ENCODE results near the gene KLHL18. TPM values are rescaled to one million over a fixed set of nuclear protein-coding genes. Genes with fewer than 3 reads are reported as not detected.
"Not testable (repeated sequence)": the region's sequence is repeated elsewhere in the genome, so short reads cannot be mapped to it uniquely, and the experiment has no call there.

KLHL18 gene
- total RNA-seq, 1 experiment from 2014 or later = 28.6 TPM

DNA sequence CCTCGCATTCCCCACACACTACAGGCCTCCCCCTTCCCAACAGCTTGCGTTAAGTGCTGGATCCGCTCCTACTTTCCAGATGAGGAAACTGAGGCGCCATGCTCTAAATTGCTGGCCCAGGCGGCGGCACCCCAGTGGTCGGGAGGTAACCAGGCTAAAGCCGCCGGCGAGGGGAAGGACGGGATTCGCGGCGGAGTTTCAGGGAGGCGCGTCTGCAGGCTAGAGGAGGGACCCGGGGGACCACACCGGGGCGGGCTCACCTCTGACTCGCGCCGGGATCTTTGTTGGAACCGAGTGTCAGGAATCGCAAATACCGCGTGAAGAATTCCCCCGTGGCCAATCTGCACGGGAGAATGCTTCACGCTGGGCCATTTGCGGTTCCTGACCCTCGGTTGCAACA lies 73.5 kb downstream of the KLHL18 start:
- H4K20me1 ChIP-seq (ENCODE audit: low read length) = no peaks in the 10 kb centered on the region
- BruUV-seq (replicated peaks) = no TSS peak
- POLR2A ChIA-PET (ENCODE audit: unreplicated experiment) = no interaction called here

DNA sequence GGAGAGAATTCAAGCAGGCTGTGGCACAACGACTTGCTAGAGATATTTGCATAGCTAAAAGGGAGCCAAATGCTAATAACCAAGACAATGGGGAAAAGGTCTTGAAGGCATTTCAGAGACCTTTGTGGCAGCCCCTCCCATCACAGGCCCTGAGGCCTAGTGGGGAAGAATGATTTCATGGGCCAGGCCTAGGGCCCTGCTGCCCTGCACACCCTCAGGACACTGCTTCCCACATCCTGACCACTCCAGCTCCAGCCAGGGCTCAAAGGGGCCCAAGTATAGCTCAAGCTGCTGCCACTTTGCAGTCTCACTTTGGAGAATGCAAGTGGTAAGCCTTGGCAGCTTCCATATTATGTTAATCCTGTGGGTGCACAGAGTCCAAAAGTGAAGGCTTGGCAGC lies 76.6 kb downstream of the KLHL18 start:
- H3F3A ChIP-seq (ENCODE audit: low read length, unreplicated experiment) = peaks cover 7% of the 10 kb centered on the region
- H3K9me2 ChIP-seq (replicated peaks; ENCODE audit: low read length) = no peaks in the 10 kb centered on the region
- peaks cover 5% of the 10 kb centered on the region; the same call in 1 of the 2 replicates for H3K36me3 ChIP-seq (ENCODE audit: low read depth, low read length)
- no peaks in the 10 kb centered on the region for H4K20me1 ChIP-seq (ENCODE audit: low read length)
- intact Hi-C loops (cut with micrococcal nuclease) = no loop called here
- no peak overlapping the region for H3K4me2 ChIP-seq (ENCODE audit: low read length)
- no TSS peak for BruUV-seq (replicated peaks)
- peaks cover 22% of the 10 kb centered on the region for H3K9me3 ChIP-seq (ENCODE audit: low read length)
- no peak for TF ChIP-seq EZH2phosphoT487 (IDR thresholded peaks at IDR 0.05; ENCODE audit: borderline replicate concordance, low read length)
- TF ChIP-seq EZH2 (IDR thresholded peaks at IDR 0.05; ENCODE audit: low read length, unreplicated experiment) = no peak
- TF ChIP-seq CTCF (conservative IDR thresholded peaks at IDR 0.05; ENCODE audit: low read depth, low read length) = no peak
- no peaks in the 10 kb centered on the region for H3K4me1 ChIP-seq (ENCODE audit: insufficient read depth, low read length)
- no peak overlapping the region for H3K9ac ChIP-seq (ENCODE audit: low read length)
- ChIA-PET CTCF (no interaction called here), POLR2A (ENCODE audit: unreplicated experiment) (no interaction called here)
- H3K27ac ChIP-seq (ENCODE audit: low read length) = no peak overlapping the region
- no peak overlapping the region; the same call in 1 of the 2 replicates for H3K4me3 ChIP-seq (ENCODE audit: low read length)
- H2AFZ ChIP-seq (ENCODE audit: low read length) = no peak overlapping the region
- H3K27me3 ChIP-seq (ENCODE audit: low read length) = no peaks in the 10 kb centered on the region
- H3K79me2 ChIP-seq (ENCODE audit: low read length) = no peaks in the 10 kb centered on the region
- ATAC-seq = no peak
- no peak for DNase-seq

More for the DNA sequence above, 73.5 kb downstream of the KLHL18 start:
- H2AFZ ChIP-seq (ENCODE audit: low read length) = no peak overlapping the region
- H3F3A ChIP-seq (ENCODE audit: low read length, unreplicated experiment) = peaks cover 7% of the 10 kb centered on the region
- no peak overlapping the region for H3K4me2 ChIP-seq (ENCODE audit: low read length)
- CTCF ChIA-PET = no interaction called here
- H3K4me3 ChIP-seq (ENCODE audit: low read length) = no peak overlapping the region
- peaks cover 5% of the 10 kb centered on the region; the same call in 1 of the 2 replicates for H3K36me3 ChIP-seq (ENCODE audit: low read depth, low read length)
- H3K79me2 ChIP-seq (ENCODE audit: low read length) = no peaks in the 10 kb centered on the region
- intact Hi-C loops (cut with micrococcal nuclease) = no loop called here
- H3K27me3 ChIP-seq (ENCODE audit: low read length) = no peaks in the 10 kb centered on the region
- no peaks in the 10 kb centered on the region for H3K9me2 ChIP-seq (replicated peaks; ENCODE audit: low read length)
- H3K4me1 ChIP-seq (ENCODE audit: insufficient read depth, low read length) = no peaks in the 10 kb centered on the region
- DNase-seq (no peak), ATAC-seq (no peak)
- no peak overlapping the region for H3K27ac ChIP-seq (ENCODE audit: low read length)
- H3K9ac ChIP-seq (ENCODE audit: low read length) = no peak overlapping the region
- peaks cover 22% of the 10 kb centered on the region for H3K9me3 ChIP-seq (ENCODE audit: low read length)
- TF ChIP-seq EZH2phosphoT487 (IDR thresholded peaks at IDR 0.05; ENCODE audit: borderline replicate concordance, low read length) (no peak), EZH2 (IDR thresholded peaks at IDR 0.05; ENCODE audit: low read length, unreplicated experiment) (no peak), CTCF (conservative IDR thresholded peaks at IDR 0.05; ENCODE audit: low read depth, low read length) (no peak)

DNA sequence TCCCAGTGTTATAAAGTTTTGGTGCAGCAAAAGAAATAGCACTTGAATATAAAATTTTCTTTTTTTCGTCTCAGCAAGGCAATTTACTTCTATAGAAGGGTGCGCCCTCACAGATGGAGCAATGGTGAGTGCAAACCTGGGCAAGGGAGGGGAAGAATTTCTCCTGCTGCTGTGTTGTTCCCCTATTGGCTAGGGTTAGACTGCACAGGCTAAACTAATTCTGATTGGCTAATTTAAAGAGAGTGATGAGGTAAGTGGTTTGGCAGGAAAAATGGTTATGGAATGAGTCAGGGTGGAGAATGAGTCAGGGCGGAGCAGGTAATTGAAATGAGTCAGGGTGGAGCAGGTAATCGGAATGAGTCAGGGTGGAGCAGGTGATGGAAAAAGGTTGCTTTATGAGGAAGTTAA lies 77.4 kb downstream of the KLHL18 start:
- H4K20me1 ChIP-seq (ENCODE audit: low read length); H3K27me3 ChIP-seq (ENCODE audit: low read length); H3K9ac ChIP-seq (ENCODE audit: low read length); H3K9me2 ChIP-seq (replicated peaks; ENCODE audit: low read length); H3K4me1 ChIP-seq (ENCODE audit: insufficient read depth, low read length); H3K4me3 ChIP-seq (ENCODE audit: low read length); intact Hi-C loops (cut with micrococcal nuclease); H3K36me3 ChIP-seq (ENCODE audit: low read depth, low read length); H3F3A ChIP-seq (ENCODE audit: low read length, unreplicated experiment); POLR2A ChIA-PET (ENCODE audit: unreplicated experiment); CTCF ChIA-PET; BruUV-seq (replicated peaks); H2AFZ ChIP-seq (ENCODE audit: low read length); H3K4me2 ChIP-seq (ENCODE audit: low read length); H3K79me2 ChIP-seq (ENCODE audit: low read length): not testable (repeated sequence)
- peak overlapping the region; percentile 34; the same call in 1 of the 2 replicates for H3K27ac ChIP-seq (ENCODE audit: low read length)
- ATAC-seq = peak; percentile 29; the same call in 1 of the 2 replicates
- H3K9me3 ChIP-seq (ENCODE audit: low read length) = peaks cover 22% of the 10 kb centered on the region
- peak; percentile 70 for DNase-seq

Data from PC-3 (cell line).